GM19468 (cell line): ENCODE data around the gene LTN1.
"Not testable (repeated sequence)": the region's sequence is repeated elsewhere in the genome, so short reads cannot be mapped to it uniquely, and the experiment has no call there.

Experiments
- ATAC-seq: cut with Tn5 transposase; IDR thresholded peaks from one replicate; pipeline ENCODE4 v1.9.1; 2021; ENCODE audit warnings: mild to moderate bottlenecking, moderate library complexity, moderate number of reproducible peaks; ENCODE audit not compliant: unreplicated experiment; ENCODE audit errors: extremely low read depth

LTN1 gene

DNA sequence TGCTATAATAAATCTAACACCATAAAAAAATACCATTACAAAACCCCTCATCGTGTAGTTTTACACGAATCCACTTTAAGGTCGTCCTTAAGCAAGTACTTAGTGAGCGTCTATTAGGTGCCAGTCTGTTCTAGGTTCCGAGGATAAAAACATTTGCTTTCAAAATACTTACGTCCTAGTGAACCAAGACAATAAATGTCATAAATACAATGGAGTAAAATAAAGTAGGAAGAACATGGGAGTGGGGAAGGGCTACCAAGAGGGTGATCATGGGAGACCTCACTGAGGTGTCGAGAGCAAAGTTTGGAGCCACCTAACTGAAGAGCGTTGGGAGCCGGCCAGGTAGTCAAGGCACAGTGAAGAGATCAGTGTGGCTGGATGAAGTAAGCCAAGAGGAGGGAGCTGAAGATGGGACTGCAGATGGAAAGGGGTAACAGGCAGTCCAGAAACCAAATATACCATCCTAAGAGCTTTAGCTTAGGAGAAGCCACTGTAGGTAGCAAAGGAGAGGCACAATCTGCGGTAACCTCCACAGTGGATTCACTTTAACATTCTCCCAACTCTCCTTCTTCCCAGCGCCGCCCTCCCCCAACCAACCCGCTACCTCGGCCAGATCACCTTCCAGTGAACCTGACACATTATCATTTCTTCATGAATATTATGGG, 684 bp downstream of the LTN1 start:
- ATAC-seq: no peak

DNA sequence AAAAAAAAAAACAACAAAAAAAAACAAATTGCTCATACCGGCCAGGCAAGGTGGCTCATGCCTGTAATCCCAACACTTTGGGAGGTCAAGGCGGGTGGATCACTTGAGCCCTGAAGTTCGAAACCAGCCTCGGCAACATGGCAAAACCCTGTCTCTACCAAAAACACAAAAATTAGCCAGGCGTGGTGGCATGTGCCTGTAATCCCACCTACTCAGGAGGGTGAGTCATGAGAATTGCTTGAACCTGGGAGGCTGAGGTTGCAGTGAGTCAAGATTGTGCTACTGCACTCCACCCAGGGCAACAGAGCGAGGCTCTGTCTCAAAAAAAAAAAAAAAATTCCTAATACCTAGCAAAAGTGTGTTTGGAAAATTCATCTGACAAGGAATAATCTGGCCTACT, 4.5 kb downstream of the LTN1 start:
- not testable (repeated sequence) for ATAC-seq

DNA sequence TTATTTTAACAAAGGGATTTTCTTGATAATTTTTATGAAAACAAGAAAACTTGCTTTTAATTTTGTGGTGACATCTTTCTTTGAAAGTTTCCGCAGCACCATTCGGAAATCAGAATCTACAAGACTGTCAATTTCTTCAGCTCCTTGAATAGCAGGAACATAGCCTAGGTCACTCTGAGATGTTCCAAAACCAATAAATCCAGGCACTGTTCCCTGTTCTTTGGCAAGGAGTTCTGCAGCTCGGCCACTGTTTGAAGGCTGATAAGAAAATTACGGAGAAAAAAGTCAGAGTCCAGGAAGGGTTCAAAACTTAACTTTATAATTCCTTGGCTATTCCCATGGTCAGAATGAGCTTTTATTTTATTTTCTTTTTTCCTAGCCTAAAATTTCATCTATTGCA, 6.0 kb downstream of the LTN1 start:
- ATAC-seq: no peak

DNA sequence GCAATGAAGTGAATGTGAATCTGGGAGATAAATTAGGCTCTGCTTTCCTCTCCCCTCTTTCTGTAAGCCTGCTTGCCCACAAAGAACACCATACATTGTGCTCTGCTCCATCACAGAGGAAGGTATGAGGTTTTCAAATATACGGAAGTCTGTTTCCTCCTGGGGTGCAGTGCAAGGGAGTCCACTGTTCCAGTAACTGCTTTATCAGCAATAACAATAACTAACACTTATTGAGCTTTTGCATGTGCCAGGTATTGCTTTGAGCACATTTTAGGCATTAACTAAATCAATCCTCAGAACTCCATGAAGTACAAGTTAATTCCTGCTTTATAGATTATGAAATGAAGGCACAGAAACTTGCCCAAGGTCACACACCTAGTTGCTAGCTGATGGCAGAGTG, 10.0 kb downstream of the LTN1 start:
- ATAC-seq: no peak

DNA sequence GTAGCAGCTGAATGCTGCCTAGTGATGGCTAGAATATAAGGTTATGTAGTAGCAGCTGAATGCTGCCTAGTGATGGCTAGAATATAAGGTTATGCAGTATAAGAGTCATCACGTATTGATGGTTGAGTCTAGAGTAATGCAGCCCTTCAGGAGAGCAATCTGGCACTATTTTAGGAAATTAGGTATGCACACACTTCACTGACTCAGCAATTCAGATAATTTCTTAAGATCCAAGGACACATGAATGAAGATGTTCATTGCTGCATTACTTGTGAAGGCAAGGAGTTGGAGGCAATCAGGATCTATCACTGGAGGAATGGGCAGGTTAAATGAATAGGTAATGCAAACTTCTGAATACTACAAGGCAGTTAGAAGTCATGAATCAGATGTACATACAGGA, 13.6 kb downstream of the LTN1 start:
- no peak for ATAC-seq

DNA sequence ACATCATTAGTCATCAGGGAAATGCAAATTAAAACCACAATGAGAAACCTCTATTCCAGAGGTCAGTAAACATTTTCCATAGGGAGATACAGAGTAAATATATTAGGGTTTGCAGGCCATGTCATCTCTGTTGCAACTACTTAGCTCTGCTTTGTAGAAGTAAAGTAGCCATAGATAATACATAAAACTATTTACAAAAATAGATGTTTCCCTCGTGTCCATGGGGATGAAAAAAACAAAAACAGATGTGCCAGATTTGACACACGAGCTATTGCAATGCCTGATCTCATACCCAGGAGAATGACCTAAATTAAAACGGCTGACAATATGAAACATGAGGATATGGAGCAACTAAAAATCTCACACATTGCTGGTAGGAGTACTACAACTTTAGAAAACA, 17.3 kb downstream of the LTN1 start:
- no peak for ATAC-seq

DNA sequence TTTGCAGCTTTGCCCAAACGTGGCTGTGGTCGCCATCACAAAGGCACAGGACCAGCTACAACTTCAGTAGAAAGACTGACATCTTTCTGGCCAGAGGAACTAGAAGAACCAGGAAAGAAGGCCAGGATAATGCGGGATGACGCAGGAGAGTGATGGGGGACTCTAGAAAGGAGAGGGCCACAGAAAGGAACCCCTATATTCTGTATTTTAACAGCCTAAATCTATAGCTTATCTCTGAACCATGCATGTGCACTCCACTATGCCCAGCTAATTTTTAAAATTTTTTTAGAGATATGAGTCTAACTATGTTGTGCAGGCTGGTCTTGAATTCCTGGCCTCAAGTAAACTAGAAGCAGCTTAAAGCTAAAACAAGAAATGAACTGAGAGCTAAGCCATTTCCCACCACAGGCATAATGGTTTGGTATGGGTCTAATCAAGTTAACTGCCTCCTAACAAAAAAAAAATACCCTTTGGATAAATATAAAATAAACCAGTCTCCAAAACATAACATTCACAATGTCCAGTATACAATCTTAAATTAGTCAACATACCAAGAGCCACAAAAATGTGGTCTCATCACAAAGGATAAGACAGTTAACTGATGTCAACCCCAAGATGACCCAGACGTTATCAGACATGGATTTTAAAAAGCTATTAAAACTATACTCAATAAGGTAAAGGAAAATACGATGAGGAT, 18.0 kb downstream of the LTN1 start:
- no peak for ATAC-seq

DNA sequence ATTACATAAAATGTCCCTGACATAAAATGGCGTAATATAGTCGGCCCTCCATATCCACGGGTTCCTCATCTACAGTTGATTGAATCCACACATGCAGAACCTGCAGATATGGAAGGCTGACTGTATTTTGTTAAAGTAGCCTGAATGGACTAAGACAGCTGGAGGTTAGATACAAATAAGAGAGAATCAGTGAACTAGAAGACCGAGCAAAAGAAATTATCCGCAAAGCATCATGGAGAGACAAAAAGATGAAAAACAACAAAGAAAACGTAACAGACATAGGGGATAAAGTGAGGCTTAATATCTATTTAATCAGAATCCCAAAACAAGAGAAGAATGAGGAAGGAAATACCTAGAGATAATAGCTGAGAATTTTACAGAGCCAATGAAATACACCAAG, 20.3 kb downstream of the LTN1 start:
- no peak for ATAC-seq

DNA sequence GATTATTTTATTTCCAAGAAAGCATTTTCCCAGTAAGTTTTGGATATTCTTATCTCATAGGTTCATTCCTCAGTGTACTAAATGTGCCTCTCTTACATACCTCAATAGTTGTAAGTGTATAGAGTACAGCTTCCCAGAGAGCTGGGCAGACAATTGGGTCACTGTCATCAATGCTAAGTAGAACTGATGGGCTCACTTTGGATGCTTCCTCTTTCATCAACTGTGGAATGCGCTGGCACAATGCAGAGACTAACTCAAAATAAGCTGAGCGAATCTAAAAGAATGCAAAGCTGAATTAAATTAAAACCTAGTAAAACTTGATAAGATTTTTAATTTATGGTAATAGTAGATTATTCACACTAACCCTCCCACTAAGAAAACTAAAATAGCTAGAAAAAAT, 21.5 kb downstream of the LTN1 start:
- ATAC-seq: no peak

DNA sequence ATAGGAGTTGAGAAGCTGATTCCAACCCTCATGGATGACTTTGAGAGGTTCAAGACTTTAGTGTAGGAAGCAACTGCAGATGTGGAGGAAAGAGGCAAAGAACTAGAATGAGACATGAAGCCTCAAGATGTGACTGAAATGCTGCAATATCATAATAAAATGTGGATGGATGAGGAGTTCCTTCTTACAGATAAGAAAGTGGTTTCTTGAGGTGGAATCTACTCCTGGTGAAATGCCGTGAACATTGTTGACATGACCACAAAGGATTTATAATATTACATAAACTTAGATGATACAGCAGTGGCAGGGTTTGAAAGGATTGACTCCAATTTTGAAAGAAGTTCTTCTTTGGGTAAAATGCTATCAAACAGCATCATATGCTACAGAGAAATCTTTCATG, 28.8 kb downstream of the LTN1 start:
- no peak for ATAC-seq

DNA sequence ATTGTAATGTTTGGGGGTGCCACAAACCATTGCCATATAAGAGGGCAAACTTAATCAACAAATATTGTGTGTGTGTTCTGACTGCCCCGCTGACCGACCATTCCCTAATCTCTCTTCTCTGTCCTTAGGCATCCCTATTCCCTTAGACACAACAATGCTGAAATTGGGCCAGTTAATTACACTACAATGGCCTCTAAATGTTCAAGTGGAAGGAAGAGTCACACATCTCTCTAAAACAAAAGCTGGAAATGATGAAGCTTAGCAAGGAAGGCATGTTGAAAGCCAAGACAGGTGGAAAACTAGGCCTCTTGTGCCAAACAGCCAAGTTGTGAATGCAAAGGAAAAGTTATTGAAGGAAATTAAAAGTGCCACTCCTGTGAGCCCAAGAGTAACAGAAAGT, 30.2 kb downstream of the LTN1 start:
- ATAC-seq: no peak

DNA sequence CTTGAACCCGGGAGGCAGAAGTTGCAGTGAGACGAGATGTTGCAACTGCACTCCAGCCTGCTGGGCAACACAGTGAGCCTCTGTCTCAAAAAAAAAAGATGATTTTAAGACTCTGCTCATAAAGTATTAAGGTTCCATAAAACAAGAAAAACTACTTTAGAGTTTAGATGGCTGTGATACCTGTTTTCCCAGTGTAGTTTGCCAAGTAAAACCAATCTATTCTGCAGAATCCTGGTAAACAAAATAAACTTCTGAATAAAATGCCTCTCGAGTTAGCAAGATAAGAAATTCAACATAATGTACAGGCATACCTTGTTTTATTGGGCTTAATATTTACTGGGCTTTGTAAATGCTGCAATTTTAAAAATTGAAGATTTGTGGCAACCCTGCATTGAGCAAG, 30.8 kb downstream of the LTN1 start:
- ATAC-seq: no peak

DNA sequence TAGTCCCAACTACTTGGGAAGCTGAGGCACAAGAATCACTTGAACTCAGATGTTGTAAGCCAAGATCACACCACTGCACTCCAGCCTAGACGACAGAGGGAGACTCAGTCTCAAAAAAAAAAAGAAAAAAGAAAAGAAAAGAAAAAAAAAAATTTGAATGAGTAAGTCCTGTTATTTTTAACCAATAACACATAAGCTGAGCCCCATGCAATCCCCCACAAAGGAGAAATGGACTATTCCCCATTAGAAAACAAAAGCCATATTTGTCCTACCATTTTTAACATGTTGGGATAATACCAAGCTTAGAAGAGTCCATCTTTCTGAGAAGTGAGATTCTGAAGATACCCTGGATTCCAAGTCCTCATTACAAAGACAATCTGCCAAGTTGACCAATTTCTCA, 32.4 kb downstream of the LTN1 start:
- no peak for ATAC-seq

DNA sequence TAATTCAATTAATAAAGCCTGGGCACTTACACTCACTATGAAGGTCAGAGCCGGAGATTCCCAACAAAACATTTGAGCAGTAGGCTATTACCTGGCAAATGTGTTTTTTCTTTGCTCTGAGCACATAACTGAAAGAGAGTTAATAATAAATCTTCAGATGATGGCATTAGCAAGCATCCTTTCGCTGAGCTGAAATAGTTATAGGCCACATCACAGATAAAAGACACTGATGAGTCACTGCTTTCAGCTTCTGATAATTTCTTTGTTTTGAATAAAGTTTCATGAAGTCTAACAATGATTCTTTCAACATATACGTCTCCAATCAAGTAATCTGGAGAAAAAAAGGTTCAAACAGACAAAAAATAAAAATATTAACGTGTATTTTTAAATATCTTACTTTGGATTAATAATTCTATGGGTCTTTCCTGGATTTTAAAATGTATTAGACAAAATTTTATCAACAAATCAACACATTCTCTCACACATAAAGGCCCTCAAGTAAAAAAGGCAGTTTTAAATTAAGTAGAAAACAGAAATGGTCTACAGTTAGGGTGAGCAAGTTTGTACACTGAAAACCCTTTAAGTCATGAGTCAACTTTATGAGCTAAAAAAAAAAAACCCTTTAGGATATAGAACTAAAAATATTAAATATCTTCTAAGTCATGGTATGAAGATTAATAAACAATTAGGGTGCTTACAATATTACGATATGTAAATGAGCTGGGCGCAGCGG, 33.1 kb downstream of the LTN1 start:
- no peak for ATAC-seq

DNA sequence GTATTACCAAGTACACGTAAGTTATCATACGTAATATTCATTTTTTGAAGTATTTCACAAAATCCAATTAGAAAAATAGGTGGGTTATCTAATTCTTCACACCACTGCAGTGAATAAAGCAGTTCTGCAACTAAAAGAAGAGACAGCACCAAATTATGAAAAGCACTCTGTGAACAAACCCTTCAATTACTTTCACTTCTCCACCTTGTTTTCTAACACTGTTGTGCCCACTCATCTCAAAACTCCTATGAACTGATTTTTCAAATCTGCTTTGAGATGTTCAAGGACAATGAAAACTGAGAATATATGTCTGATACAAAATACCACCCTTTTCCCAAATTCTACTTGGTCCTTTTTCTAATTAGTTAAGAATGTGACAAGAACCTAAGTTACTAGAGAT, 39.4 kb downstream of the LTN1 start:
- ATAC-seq: no peak

DNA sequence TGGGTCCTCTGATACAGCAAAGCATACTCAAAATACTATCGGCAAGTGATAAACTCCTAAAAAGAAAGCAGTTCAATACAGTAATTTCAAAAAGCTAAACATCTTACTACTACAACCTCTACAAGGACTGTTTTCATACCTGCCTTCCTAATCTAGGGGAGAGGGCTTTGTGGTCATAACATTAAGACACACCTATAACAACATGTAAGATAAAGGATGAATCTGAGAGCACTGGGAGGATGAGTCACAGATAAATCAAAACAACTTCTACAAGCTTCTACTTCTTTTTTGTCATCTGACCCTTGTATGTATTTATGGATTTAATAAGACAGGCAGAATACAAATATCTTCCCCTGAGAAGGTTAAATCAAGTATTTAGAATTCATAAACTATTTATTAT, 40.0 kb downstream of the LTN1 start:
- ATAC-seq: no peak

DNA sequence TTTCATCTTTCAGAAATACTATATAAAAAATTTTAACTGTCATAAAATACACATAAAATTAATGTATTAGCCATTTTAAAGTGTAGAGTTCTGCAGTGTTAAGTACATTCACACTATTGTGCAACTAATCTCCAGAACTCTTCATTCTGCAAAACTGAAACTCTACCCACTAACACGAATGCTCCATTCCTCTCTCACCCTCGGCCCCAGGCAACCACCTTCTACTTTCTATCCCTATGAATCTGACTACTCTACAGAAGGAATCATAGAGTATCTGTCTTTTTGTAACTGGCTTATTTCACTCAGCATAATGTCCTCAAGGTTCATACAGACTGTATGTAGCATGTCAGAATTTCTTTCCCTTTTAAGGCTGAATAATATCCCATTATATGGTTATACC, 43.4 kb downstream of the LTN1 start:
- ATAC-seq: no peak

DNA sequence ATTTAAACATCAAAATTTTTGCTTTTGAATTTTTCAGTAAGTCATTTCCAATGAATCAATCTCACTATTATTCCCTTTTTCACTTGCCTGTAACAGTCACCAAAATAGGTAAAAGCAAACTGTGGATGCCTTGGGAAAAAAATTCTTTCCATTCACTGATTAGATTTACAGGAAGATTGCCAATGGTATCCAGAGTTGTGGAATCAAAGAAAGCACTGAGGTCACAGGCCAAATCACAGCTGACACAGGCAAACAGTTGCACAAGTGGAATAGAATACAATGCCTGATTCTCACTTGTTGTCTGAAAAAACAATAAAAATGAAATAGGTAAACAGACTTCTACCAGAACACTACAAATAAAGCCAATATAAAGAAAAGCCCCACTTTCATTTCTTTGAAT, 48.4 kb downstream of the LTN1 start:
- no peak for ATAC-seq

DNA sequence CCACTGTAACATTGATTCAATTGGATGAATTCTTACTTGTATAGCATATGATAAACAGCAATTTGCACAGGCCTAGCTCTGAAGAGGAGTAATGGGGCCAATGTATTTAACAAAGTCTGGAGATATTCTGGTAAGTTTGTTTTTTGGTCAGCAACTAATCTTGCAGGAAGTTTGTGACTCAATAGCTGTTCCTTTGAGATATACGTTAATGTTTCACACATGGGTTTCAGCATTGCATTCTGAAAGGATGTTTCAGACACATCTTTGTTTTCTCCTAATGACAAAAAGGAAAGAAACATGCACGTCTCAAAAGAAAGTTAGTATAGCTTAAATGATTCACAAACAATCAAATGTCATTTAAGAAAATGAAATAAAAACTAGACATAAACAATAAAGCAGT, 49.0 kb downstream of the LTN1 start:
- ATAC-seq: no peak

DNA sequence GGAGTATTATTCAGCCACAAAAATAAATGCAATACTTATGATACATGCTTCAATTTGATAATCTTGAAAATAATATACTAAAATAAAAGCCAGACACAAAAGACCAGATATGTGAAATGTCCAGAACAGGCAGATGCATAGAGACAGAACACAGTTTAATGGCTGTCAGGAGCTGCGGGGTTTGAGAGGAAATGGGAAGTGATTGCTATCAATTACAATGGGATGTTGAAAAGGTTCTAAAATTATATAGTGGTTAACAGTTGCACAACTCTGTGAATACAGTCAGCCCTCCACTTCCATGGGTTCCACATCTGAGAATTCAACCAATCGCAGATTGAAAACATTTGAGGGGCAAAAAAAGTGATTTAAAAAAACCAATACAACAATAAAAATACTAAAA, 54.0 kb downstream of the LTN1 start:
- ATAC-seq: no peak

DNA sequence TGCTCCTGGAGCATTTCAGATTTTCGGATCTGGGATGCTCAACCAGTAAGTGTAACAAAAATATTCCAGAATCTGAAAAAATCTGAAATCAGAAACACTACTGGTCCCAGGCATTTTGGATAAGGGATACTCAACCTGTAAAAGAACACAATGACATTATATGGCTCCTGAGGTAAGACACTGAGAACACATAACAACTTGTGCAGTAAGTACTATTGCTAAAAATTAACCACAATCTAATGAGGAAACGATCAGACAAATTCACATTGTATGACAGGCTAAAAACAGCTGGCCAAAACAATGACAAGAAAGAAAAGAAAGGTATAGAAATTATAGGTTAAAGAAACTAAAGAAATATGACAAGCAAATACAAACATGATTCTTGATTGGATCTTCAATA, 54.9 kb downstream of the LTN1 start:
- no peak for ATAC-seq

DNA sequence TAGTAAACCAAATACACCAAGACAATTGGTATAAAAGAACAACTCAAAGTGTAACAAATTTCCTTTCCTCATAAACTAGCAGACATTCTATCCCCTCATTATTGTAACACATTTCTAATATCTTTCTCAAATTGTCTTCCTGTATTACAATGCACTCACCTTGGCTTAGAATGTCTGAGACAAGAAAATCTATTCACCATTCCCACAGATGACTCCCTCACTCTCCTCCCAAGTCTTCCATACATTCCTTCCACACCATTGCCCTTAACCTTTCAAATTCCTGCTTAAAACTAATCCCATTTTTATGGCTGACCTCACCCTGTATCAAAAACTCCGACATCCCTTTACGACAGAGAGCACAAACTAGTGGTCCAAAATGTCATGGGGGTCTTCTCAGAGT, 56.0 kb downstream of the LTN1 start:
- ATAC-seq: no peak
